Sigmoid colon (tissue), 7 donors: ENCODE measurements around the gene NANOGP8. TPM values are rescaled to one million over a fixed set of nuclear protein-coding genes. Genes with fewer than 3 reads are reported as not detected.

Experiments used
- DNase-seq: peaks from one replicate; pipeline ENCODE4 v3.0.0-alpha.2; 2019
- H3K27ac ChIP-seq, 4 donors: fragments of 200-600 bp; sonication (generic); one replicate each; pipeline ENCODE4 v1.5.1; 2016 to 2019; ENCODE audit warnings: mild to moderate bottlenecking in 1 of 4
- H3K27me3 ChIP-seq, 3 donors: fragments of 200-600 bp; sonication (generic); one replicate each; pipeline ENCODE4 v1.5.1; 2019; ENCODE audit warnings: mild to moderate bottlenecking in 1 of 3
- H3K36me3 ChIP-seq, 4 donors: fragments of 200-600 bp; sonication (generic); one replicate each; pipeline ENCODE4 v1.5.1; 2016 to 2019
- H3K4me1 ChIP-seq, 4 donors: fragments of 200-600 bp; sonication (generic); one replicate each; pipeline ENCODE4 v1.5.1; 2017 to 2019
- H3K4me3 ChIP-seq, 4 donors: fragments of 200-600 bp; sonication (generic); one replicate each; pipeline ENCODE4 v1.5.1; 2017 to 2019; ENCODE audit warnings: mild to moderate bottlenecking in 2 of 4, moderate library complexity in 1 of 4
- H3K9me3 ChIP-seq, 4 donors: fragments of 200-600 bp in 3 of 4; sonication (generic) in 3 of 4; one replicate each; pipeline versions ENCODE4 v1.5.1 to v1.6.1; 2013 to 2019
- CTCF ChIP-seq, 4 experiments: fragments of 450-650 bp in 3 of 4; fragments of 200-600 bp in 1 of 4; IDR thresholded peaks; one replicate each; pipeline ENCODE4 v1.5.1; 2016 to 2019; ENCODE audit warnings: antibody characterized with exemption in 4 of 4, mild to moderate bottlenecking in 3 of 4, moderate library complexity in 2 of 4
- EP300 ChIP-seq, 4 donors: sonication (generic); formaldehyde crosslinking; IDR thresholded peaks; one replicate each; pipeline ENCODE4 v1.6.1; 2017; ENCODE audit warnings: antibody characterized with exemption in 4 of 4
- POLR2A ChIP-seq, 2 donors: fragments of 450-650 bp; IDR thresholded peaks; one replicate each; pipeline ENCODE4 v1.6.1; 2016; ENCODE audit warnings: antibody characterized with exemption in 2 of 2, mild to moderate bottlenecking in 2 of 2, moderate library complexity in 2 of 2
- POLR2AphosphoS5 ChIP-seq, 4 donors: sonication (generic); formaldehyde crosslinking; IDR thresholded peaks; one replicate each; pipeline ENCODE4 v1.6.1; 2017; ENCODE audit warnings: antibody characterized with exemption in 4 of 4
- WGBS, 2 donors: extraction: QIAGEN DNeasy Blood & Tissue Kit; methylation state at CpG; one replicate each; pipeline ENCODE4 v1.1.7; 2013; 5-methylcytosine and 5-hydroxymethylcytosine counted together
- intact Hi-C: fragments of 100-400 bp; cut with DNase I; formaldehyde crosslinking; loops from one replicate; pipeline ENCODE4 v1.15.1; 2023
- polyA plus RNA-seq, 3 donors: library from polyadenylated mRNA; stranded (reverse); fragments of 200-250 nt; gene quantifications; one replicate each; pipeline ENCODE4 v1.2.3, GENCODE V29; 2013
- total RNA-seq, 4 donors: library from RNA; depleted of rRNA; stranded (reverse); fragments of >200 nt; gene quantifications; one replicate each; pipeline ENCODE4 v1.1.0, GENCODE V29; 2016
- donor health status: healthy with polysubstance abuse.
- donor health status: Bipolar disorder and iron deficiency.
- donor health status: healthy.

Gene NANOGP8
- total and polyA plus RNA-seq, 7 donors = 0.15 to 2.2 (median 1.2) TPM; not detected in 4

- H3K4me3 ChIP-seq = no peak overlapping the region
- no peak for DNase-seq
- no peaks in the 10 kb centered on the region for H3K9me3 ChIP-seq
- TF ChIP-seq CTCF (IDR thresholded peaks at IDR 0.05) (no peak), EP300 (IDR thresholded peaks at IDR 0.05) (no peak), POLR2AphosphoS5 (IDR thresholded peaks at IDR 0.05) (no peak), POLR2A (IDR thresholded peaks at IDR 0.05) (no peak)
- no peaks in the 10 kb centered on the region for H3K27me3 ChIP-seq
- H3K4me1 ChIP-seq = no peaks in the 10 kb centered on the region
- intact Hi-C loops = no loop called here
- H3K36me3 ChIP-seq = no peaks in the 10 kb centered on the region
- no peak overlapping the region for H3K27ac ChIP-seq
Measured at GRCh38 chr15:35101335-35101734, 16.2 kb upstream of the NANOGP8 start.

DNA sequence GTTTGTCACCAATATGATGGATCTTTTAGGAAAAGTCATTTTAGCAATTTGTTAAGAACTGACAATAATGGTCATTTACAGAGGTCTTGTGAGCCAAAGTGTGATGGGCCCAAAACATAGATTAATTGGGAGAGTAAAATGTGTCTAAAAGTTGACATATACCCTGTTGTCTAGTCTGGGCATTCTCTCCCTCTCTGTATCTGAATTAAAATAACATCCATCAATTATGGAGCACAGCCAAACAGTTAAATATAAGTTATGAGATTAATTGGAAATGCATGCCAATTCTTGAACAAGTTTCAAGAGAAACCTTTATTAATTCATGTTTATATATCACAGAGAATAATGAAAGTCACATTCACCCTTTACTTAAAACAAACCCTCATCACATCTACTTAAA is 13.6 kb upstream of the NANOGP8 start:
- no peak for TF ChIP-seq POLR2AphosphoS5 (IDR thresholded peaks at IDR 0.05)
- TF ChIP-seq POLR2A (IDR thresholded peaks at IDR 0.05) = no peak
- no peak for TF ChIP-seq EP300 (IDR thresholded peaks at IDR 0.05)
- no peak for TF ChIP-seq CTCF (IDR thresholded peaks at IDR 0.05)
- intact Hi-C loops = no loop called here
- Histone ChIP-seq H3K27me3 (no peaks in the 10 kb centered on the region), H3K4me1 (no peaks in the 10 kb centered on the region), H3K36me3 (no peaks in the 10 kb centered on the region), H3K4me3 (no peak overlapping the region), H3K9me3 (no peaks in the 10 kb centered on the region), H3K27ac (no peak overlapping the region)
- DNase-seq = no peak

DNA sequence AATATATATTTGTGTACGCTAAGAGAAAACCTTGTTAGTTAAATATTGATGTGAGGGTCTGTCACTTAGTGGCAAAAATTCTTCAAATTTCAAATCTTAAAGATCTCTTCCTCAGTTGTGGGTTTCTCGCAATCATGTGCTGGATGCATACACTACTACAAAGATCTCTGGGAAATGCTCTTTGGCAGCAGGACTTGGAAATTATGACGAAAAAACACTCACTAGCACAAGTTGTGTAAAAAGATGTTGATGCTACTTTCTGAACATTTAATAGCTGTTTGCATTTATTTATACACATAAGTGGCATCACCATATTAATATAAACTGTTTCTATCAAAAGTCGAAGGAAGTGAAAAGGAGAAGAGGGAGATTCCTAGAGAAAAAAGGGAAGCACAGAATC is 10.8 kb upstream of the NANOGP8 start:
- Histone ChIP-seq H3K36me3 (no peaks in the 10 kb centered on the region), H3K9me3 (no peaks in the 10 kb centered on the region), H3K4me3 (no peak overlapping the region), H3K4me1 (no peaks in the 10 kb centered on the region), H3K27ac (no peak overlapping the region), H3K27me3 (no peaks in the 10 kb centered on the region)
- intact Hi-C loops = no loop called here
- no peak for DNase-seq
- TF ChIP-seq POLR2A (IDR thresholded peaks at IDR 0.05) (no peak), POLR2AphosphoS5 (IDR thresholded peaks at IDR 0.05) (no peak), CTCF (IDR thresholded peaks at IDR 0.05) (no peak), EP300 (IDR thresholded peaks at IDR 0.05) (no peak)
- 80 to 82% methylated on average over 4 of the region's 4 CpGs for WGBS, 2 donors

GRCh38 chr15:35092846-35093245 is 7.8 kb upstream of the NANOGP8 start:
- Histone ChIP-seq H3K4me3 (no peak overlapping the region), H3K36me3 (no peaks in the 10 kb centered on the region), H3K27me3 (no peaks in the 10 kb centered on the region), H3K27ac (no peak overlapping the region), H3K4me1 (no peaks in the 10 kb centered on the region), H3K9me3 (no peaks in the 10 kb centered on the region)
- TF ChIP-seq EP300 (IDR thresholded peaks at IDR 0.05) (no peak), POLR2AphosphoS5 (IDR thresholded peaks at IDR 0.05) (no peak), POLR2A (IDR thresholded peaks at IDR 0.05) (no peak)
- WGBS, 2 donors = 93 to 97% methylated on average over 33 of the region's 33 CpGs
- DNase-seq = no peak
- intact Hi-C loops = no loop called here

GRCh38 chr15:35092311-35092710 is 7.2 kb upstream of the NANOGP8 start:
- Histone ChIP-seq H3K27me3 (no peaks in the 10 kb centered on the region), H3K4me1 (no peaks in the 10 kb centered on the region), H3K9me3 (no peaks in the 10 kb centered on the region), H3K4me3 (no peak overlapping the region), H3K27ac (no peak overlapping the region), H3K36me3 (no peaks in the 10 kb centered on the region)
- TF ChIP-seq CTCF (IDR thresholded peaks at IDR 0.05) = no peak
- no peak for TF ChIP-seq EP300 (IDR thresholded peaks at IDR 0.05)
- no peak for TF ChIP-seq POLR2AphosphoS5 (IDR thresholded peaks at IDR 0.05)
- TF ChIP-seq POLR2A (IDR thresholded peaks at IDR 0.05) = no peak
- intact Hi-C loops = no loop called here
- 97 to 98% methylated on average over 18 of the region's 18 CpGs for WGBS, 2 donors
- DNase-seq = no peak
